Right lobe of liver (tissue), 6 donors: ENCODE data around the gene RNLS. TPM values are rescaled to one million over a fixed set of nuclear protein-coding genes. Genes with fewer than 3 reads are reported as not detected.

Experiments used
- ATAC-seq, 4 donors: fragments of 200-7000 bp; cut with Tn5 transposase; one replicate each; pipeline ENCODE4 v1.9.1; 2020; ENCODE audit warnings: mild to moderate bottlenecking in 4 of 4, moderate library complexity in 4 of 4
- DNase-seq, 3 donors: peaks; one replicate each; pipeline ENCODE4 v3.0.0-alpha.2; 2020
- H3K27ac ChIP-seq, 3 donors: fragments of 200-600 bp; one replicate each; pipeline ENCODE4 v1.8.0; 2022
- H3K27me3 ChIP-seq, 2 donors: fragments of 200-600 bp; one replicate each; pipeline ENCODE4 v1.8.0; 2022
- H3K36me3 ChIP-seq, 4 donors: fragments of 200-600 bp; sonication (generic) in 1 of 4; one replicate each; pipeline versions ENCODE4 v1.5.1 to v1.8.0; 2017 to 2022; ENCODE audit warnings: control low read depth in 1 of 4
- H3K4me1 ChIP-seq, 4 donors: fragments of 200-600 bp; sonication (generic) in 1 of 4; one replicate each; pipeline versions ENCODE4 v1.5.1 to v1.8.0; 2017 to 2022; ENCODE audit warnings: control low read depth in 1 of 4
- H3K4me3 ChIP-seq, 3 donors: fragments of 200-600 bp; one replicate each; pipeline ENCODE4 v1.8.0; 2022
- H3K9me3 ChIP-seq, 4 donors: fragments of 200-600 bp; sonication (generic) in 1 of 4; one replicate each; pipeline versions ENCODE4 v1.5.1 to v1.8.0; 2017 to 2022; ENCODE audit warnings: control low read depth in 1 of 4
- POLR2A ChIP-seq: fragments of 450-650 bp; IDR thresholded peaks from one replicate; pipeline ENCODE4 v1.6.1; 2017; ENCODE audit warnings: antibody characterized with exemption, mild to moderate bottlenecking
- WGBS: methylation state at CpG from one replicate; pipeline ENCODE4 v1.1.6; 2018; ENCODE audit warnings: low coverage, low lambda C conversion rate; ENCODE audit not compliant: insufficient coverage; ENCODE audit errors: missing lambda C conversion rate; 5-methylcytosine and 5-hydroxymethylcytosine counted together
- intact Hi-C, 2 donors: fragments of 100-400 bp; cut with DNase I; formaldehyde crosslinking; loops; one replicate each; pipeline versions ENCODE4 v1.11.2 to v1.14.1; 2022
- total RNA-seq, 6 experiments: library from RNA; depleted of rRNA in 2 of 6; stranded (reverse); fragments of >200 nt in 2 of 6; fragmentation: NEBNext Ultra II Directional in 3 of 6; extraction: Animal tissue kit (Norgen Biotek cat#: 25700) in 3 of 6; gene quantifications; one replicate each; pipeline versions ENCODE4 v1.1.0 to v1.2.4, GENCODE V29; 2016 to 2023
- TF ChIP-seq, protein P1 (sequence below), 4 donors: fragments of 200-600 bp in 3 of 4; fragments of 450-650 bp in 1 of 4; IDR thresholded peaks; one replicate each; pipeline versions ENCODE4 v1.5.1 to v1.8.0; 2016 to 2022; ENCODE audit warnings: antibody characterized with exemption in 4 of 4, mild to moderate bottlenecking in 2 of 4
- donor health status: DM: no; HTN: yes; CAD: no.
- donor health status: DM: no; HTN: no; CAD: no.
- donor health status: DM: no; HTN: no; CAD: no.
- donor health status: DM: no; HTN: yes; CAD: no.
- donor health status: DM: no; HTN: yes; CAD: no.

Gene RNLS
- total RNA-seq, 6 experiments from 2014 or later, result 5.9 to 10.5 (median 7.3) TPM

DNA sequence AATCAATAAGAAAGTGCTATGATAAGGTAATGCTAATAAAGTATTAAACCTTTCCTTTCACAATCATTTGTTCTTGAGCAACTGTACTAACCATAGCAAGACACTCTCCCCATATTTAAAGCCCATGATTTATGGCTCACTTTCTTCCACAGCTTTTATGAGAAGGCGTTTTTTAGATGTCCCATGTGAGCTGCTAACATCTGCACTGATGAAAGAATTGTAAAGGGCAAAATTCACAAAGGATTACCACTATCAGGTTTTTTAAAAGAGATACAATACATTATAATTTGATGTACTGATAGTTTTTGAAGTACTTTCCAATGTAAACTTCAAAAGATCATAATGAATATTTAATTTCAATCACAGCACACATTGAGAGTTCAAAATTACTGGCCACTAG is 75.7 kb downstream of the RNLS start:
- Histone ChIP-seq H3K4me1 (no peaks in the 10 kb centered on the region), H3K4me3 (no peak overlapping the region), H3K36me3 (no peaks in the 10 kb centered on the region), H3K27me3 (no peaks in the 10 kb centered on the region), H3K9me3 (no peaks in the 10 kb centered on the region), H3K27ac (no peak overlapping the region)
- TF ChIP-seq, protein P1, sequence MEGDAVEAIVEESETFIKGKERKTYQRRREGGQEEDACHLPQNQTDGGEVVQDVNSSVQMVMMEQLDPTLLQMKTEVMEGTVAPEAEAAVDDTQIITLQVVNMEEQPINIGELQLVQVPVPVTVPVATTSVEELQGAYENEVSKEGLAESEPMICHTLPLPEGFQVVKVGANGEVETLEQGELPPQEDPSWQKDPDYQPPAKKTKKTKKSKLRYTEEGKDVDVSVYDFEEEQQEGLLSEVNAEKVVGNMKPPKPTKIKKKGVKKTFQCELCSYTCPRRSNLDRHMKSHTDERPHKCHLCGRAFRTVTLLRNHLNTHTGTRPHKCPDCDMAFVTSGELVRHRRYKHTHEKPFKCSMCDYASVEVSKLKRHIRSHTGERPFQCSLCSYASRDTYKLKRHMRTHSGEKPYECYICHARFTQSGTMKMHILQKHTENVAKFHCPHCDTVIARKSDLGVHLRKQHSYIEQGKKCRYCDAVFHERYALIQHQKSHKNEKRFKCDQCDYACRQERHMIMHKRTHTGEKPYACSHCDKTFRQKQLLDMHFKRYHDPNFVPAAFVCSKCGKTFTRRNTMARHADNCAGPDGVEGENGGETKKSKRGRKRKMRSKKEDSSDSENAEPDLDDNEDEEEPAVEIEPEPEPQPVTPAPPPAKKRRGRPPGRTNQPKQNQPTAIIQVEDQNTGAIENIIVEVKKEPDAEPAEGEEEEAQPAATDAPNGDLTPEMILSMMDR (IDR thresholded peaks at IDR 0.05), result no peak
- no peak for TF ChIP-seq POLR2A
- DNase-seq, result no peak
- 65% methylated on average over 1 of the region's 1 CpG for WGBS
- intact Hi-C loops, result no loop called here
- no peak for ATAC-seq

DNA sequence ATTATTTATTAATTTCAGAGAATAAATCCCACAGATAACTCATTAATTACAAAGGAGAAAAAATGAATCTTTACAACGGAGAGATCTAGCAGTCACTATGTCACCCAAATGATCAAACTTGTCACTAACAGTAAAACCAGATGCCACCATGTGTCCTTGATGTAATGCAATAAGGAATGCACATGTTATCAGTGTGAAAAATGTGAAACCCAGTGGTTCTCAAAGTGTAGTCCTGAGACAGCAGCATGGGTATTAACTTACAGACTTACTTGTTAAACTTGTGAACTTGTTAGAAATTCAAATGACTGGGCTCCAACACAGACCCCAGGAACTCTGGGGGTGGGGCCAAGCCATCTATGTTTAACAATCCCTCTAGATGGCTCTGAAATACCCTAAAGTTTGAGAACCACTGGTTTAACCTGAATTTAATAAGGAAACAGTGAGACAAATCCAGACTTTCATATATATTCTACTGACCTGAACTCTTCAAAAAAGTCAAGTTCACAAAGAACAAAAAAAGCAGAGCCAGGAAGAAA is 77.4 kb downstream of the RNLS start:
- TF ChIP-seq, protein P1 (IDR thresholded peaks at IDR 0.05), result no peak
- no peak for TF ChIP-seq POLR2A

GRCh38 chr10:88505265-88505664 is 77.9 kb downstream of the RNLS start:
- ATAC-seq (no peak), DNase-seq (no peak)
- TF ChIP-seq POLR2A, result no peak
- TF ChIP-seq, protein P1 (IDR thresholded peaks at IDR 0.05), result no peak
- intact Hi-C loops, result no loop called here
- Histone ChIP-seq H3K4me3 (no peak overlapping the region), H3K27ac (no peak overlapping the region), H3K27me3 (no peaks in the 10 kb centered on the region), H3K9me3 (no peaks in the 10 kb centered on the region), H3K36me3 (no peaks in the 10 kb centered on the region), H3K4me1 (no peaks in the 10 kb centered on the region)
- WGBS, result 82% methylated on average over 1 of the region's 1 CpG

More for the DNA sequence above, 77.4 kb downstream of the RNLS start:
- Histone ChIP-seq H3K27me3 (no peaks in the 10 kb centered on the region), H3K9me3 (no peaks in the 10 kb centered on the region), H3K4me1 (no peaks in the 10 kb centered on the region), H3K4me3 (no peak overlapping the region), H3K36me3 (no peaks in the 10 kb centered on the region), H3K27ac (no peak overlapping the region)
- intact Hi-C loops, result no loop called here
- DNase-seq, result no peak
- no peak for ATAC-seq
- WGBS, result 85% methylated on average over 1 of the region's 1 CpG

GRCh38 chr10:88500656-88501055 is 82.5 kb downstream of the RNLS start:
- Histone ChIP-seq H3K9me3 (no peaks in the 10 kb centered on the region), H3K36me3 (no peaks in the 10 kb centered on the region), H3K4me3 (no peak overlapping the region), H3K4me1 (peaks cover 0 to 11% (median 0%) of the 10 kb centered on the region in 4 donors), H3K27me3 (no peaks in the 10 kb centered on the region), H3K27ac (no peak overlapping the region)
- TF ChIP-seq POLR2A, result no peak
- TF ChIP-seq, protein P1 (IDR thresholded peaks at IDR 0.05), result no peak
- DNase-seq, result no peak
- no peak for ATAC-seq
- 88% methylated on average over 2 of the region's 2 CpGs for WGBS
- intact Hi-C loops, result no loop called here
